Measurements from ENCODE around the gene PROX2.

GRCh38 chr14:74924061-74924460, 48.1 kb upstream of the PROX2 start:
- TF ChIP-seq POLR2A (IDR thresholded peaks at IDR 0.05; ENCODE audit: extremely low read depth, insufficient read length) (no peak), MYC (IDR thresholded peaks at IDR 0.05; ENCODE audit: low read depth, low read length) (no peak)
- TF ChIP-seq, protein P1, sequence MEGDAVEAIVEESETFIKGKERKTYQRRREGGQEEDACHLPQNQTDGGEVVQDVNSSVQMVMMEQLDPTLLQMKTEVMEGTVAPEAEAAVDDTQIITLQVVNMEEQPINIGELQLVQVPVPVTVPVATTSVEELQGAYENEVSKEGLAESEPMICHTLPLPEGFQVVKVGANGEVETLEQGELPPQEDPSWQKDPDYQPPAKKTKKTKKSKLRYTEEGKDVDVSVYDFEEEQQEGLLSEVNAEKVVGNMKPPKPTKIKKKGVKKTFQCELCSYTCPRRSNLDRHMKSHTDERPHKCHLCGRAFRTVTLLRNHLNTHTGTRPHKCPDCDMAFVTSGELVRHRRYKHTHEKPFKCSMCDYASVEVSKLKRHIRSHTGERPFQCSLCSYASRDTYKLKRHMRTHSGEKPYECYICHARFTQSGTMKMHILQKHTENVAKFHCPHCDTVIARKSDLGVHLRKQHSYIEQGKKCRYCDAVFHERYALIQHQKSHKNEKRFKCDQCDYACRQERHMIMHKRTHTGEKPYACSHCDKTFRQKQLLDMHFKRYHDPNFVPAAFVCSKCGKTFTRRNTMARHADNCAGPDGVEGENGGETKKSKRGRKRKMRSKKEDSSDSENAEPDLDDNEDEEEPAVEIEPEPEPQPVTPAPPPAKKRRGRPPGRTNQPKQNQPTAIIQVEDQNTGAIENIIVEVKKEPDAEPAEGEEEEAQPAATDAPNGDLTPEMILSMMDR (IDR thresholded peaks at IDR 0.05; ENCODE audit: low read depth, low read length), result no peak
- TF ChIP-seq, protein P2, sequence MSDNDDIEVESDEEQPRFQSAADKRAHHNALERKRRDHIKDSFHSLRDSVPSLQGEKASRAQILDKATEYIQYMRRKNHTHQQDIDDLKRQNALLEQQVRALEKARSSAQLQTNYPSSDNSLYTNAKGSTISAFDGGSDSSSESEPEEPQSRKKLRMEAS (IDR thresholded peaks at IDR 0.05; ENCODE audit: low read depth, low read length), result no peak

Measured in NB4 (cell line).